Glutamatergic neuron (in vitro differentiated cells): Measurements from ENCODE around the gene ZRANB3. TPM values are rescaled to one million over a fixed set of nuclear protein-coding genes. Genes with fewer than 3 reads are reported as not detected.
"Not testable (repeated sequence)": the region's sequence is repeated elsewhere in the genome, so short reads cannot be mapped to it uniquely, and the experiment has no call there.

ENCODE experiments used
- DNase-seq: peaks from one replicate; pipeline ENCODE4 v3.0.0; 2022
- H3K27ac Mint-ChIP-seq: one replicate; pipeline ENCODE4 v1.8.0; 2020; ENCODE audit warnings: mild to moderate bottlenecking, mixed read lengths, inconsistent platforms; ENCODE audit not compliant: unreplicated experiment
- H3K27me3 Mint-ChIP-seq: one replicate; pipeline ENCODE4 v1.8.0; 2020; ENCODE audit warnings: mild to moderate bottlenecking, moderate library complexity, mixed read lengths, inconsistent platforms; ENCODE audit not compliant: unreplicated experiment
- H3K36me3 Mint-ChIP-seq: one replicate; pipeline ENCODE4 v1.8.0; 2020; ENCODE audit warnings: mild to moderate bottlenecking, mixed read lengths, inconsistent platforms; ENCODE audit not compliant: unreplicated experiment
- H3K4me1 Mint-ChIP-seq: one replicate; pipeline ENCODE4 v1.8.0; 2020; ENCODE audit warnings: mild to moderate bottlenecking, low read depth, mixed read lengths, inconsistent platforms; ENCODE audit not compliant: unreplicated experiment
- H3K4me3 Mint-ChIP-seq: one replicate; pipeline ENCODE4 v1.8.0; 2020; ENCODE audit warnings: mild to moderate bottlenecking, mixed read lengths, inconsistent platforms; ENCODE audit not compliant: unreplicated experiment
- H3K9me3 Mint-ChIP-seq: one replicate; pipeline ENCODE4 v1.8.0; 2020; ENCODE audit warnings: mild to moderate bottlenecking, moderate library complexity, mixed read lengths, inconsistent platforms; ENCODE audit not compliant: unreplicated experiment
- total RNA-seq: library from RNA; stranded (reverse); fragmentation: NEBNext Ultra II Directional; extraction: Animal tissue kit (Norgen Biotek cat#: 25700); gene quantifications from one replicate; pipeline ENCODE4 v1.2.1, GENCODE V29; 2021; ENCODE audit not compliant: unreplicated experiment
- TF ChIP-seq, protein P1 (sequence below): fragments of 200-600 bp; sonication (generic); IDR thresholded peaks from one replicate; pipeline ENCODE4 v1.5.0; 2021; ENCODE audit not compliant: partially characterized antibody, unreplicated experiment

ZRANB3 gene
- total RNA-seq, 1 donor from 2014 or later, result 10.7 TPM

DNA sequence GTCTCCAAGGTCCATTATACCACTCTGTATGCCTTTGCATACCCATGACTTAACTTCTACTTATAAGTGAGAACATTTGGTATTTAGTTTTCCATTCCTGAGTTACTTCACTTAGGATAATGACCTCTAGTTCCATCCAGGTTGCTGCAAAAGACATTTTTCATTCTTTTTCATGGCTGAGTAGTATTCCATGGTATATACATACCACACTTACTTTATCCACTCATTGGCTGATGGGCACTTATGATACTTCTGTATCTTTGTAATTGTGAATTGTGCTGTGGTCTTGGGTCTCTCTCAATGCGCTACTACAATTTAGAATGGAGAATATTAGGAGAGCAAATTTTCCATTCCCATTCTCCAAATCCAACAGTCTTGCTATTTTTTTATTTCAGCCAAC, 76.4 kb downstream of the ZRANB3 start:
- Mint-ChIP-seq H3K27me3 (no peaks in the 10 kb centered on the region), H3K4me1 (no peaks in the 10 kb centered on the region), H3K4me3 (no peak overlapping the region), H3K9me3 (peaks cover 5% of the 10 kb centered on the region), H3K36me3 (peaks cover 24% of the 10 kb centered on the region), H3K27ac (no peak overlapping the region)
- no peak for DNase-seq
- TF ChIP-seq, protein P1, sequence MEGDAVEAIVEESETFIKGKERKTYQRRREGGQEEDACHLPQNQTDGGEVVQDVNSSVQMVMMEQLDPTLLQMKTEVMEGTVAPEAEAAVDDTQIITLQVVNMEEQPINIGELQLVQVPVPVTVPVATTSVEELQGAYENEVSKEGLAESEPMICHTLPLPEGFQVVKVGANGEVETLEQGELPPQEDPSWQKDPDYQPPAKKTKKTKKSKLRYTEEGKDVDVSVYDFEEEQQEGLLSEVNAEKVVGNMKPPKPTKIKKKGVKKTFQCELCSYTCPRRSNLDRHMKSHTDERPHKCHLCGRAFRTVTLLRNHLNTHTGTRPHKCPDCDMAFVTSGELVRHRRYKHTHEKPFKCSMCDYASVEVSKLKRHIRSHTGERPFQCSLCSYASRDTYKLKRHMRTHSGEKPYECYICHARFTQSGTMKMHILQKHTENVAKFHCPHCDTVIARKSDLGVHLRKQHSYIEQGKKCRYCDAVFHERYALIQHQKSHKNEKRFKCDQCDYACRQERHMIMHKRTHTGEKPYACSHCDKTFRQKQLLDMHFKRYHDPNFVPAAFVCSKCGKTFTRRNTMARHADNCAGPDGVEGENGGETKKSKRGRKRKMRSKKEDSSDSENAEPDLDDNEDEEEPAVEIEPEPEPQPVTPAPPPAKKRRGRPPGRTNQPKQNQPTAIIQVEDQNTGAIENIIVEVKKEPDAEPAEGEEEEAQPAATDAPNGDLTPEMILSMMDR, result no peak

GRCh38 chr2:135453027-135453426, 78.0 kb downstream of the ZRANB3 start:
- peaks cover 24% of the 10 kb centered on the region for H3K36me3 Mint-ChIP-seq
- H3K27me3 Mint-ChIP-seq, H3K27ac Mint-ChIP-seq, H3K4me1 Mint-ChIP-seq, H3K4me3 Mint-ChIP-seq, H3K9me3 Mint-ChIP-seq: not testable (repeated sequence)
- peak; percentile 18 for DNase-seq

- H3K4me1 Mint-ChIP-seq, result no peaks in the 10 kb centered on the region
- TF ChIP-seq, protein P1, result no peak
- H3K27me3 Mint-ChIP-seq, result no peaks in the 10 kb centered on the region
- peaks cover 5% of the 10 kb centered on the region for H3K9me3 Mint-ChIP-seq
- H3K4me3 Mint-ChIP-seq, result no peak overlapping the region
- DNase-seq, result no peak
- no peak overlapping the region for H3K27ac Mint-ChIP-seq
- H3K36me3 Mint-ChIP-seq, result peaks cover 24% of the 10 kb centered on the region
Observed at GRCh38 chr2:135451966-135452365, 79.1 kb downstream of the ZRANB3 start.

DNA sequence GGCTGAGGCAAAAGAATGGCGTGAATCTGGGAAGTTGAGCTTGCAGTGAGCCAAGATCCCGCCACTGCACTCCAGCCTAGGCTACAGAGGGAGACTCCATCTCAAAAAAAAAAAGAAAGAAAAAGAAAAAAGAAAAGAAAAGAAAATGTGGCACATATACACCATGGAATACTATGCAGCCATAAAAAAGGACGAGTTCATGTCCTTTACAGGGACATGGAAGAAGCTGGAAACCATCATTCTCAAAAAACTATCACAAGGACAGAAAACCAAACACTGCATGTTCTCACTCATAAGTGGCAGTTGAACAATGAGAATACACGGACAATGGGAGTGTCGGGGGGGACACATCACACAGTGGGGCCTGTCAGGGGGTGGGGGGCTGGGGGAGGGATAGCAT, 88.0 kb downstream of the ZRANB3 start:
- H3K27ac Mint-ChIP-seq, H3K9me3 Mint-ChIP-seq, H3K27me3 Mint-ChIP-seq, H3K4me1 Mint-ChIP-seq, DNase-seq, H3K4me3 Mint-ChIP-seq, H3K36me3 Mint-ChIP-seq: not testable (repeated sequence)

DNA sequence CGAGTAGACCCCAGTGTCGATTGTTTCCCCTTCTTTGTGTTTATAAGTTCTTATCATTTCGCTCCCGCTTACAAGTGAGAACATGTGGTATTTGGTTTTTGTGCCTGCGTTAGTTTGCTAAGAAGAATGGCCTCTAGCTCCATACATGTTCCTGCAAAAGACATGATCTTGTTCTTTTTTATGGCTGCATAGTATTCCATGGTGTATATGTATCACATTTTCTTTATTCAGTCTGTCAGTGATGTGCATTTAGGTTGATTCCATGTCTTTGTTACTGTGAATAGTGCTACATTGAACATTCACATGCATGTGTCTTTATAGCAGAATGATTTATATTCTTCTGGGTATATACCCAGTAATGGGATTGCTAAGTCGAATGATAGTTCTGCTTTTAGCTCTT, 95.9 kb downstream of the ZRANB3 start:
- H3K9me3 Mint-ChIP-seq, result not testable (repeated sequence)

DNA sequence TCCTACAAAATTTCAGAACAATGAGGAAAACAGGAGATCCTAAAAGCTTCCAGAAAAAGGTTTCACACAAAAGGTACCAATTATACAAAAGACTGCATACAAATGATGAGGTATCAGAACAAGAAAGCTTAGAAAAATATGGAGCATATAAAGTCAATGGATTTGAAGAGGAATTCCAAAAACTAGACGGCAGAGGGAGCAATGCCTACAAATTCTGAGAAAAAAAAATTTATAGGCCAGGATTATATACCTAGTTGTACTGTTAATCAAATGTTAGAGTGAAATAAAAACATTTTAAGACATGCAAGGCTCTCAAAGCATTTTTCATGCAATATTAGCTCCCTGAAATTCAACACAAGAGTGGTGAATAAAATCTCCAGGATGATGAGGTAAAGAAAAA, 106.2 kb downstream of the ZRANB3 start:
- Mint-ChIP-seq H3K4me3 (no peak overlapping the region), H3K4me1 (no peaks in the 10 kb centered on the region), H3K27ac (no peak overlapping the region), H3K27me3 (peaks cover 2% of the 10 kb centered on the region), H3K9me3 (peaks cover 2% of the 10 kb centered on the region), H3K36me3 (peaks cover 5% of the 10 kb centered on the region)
- DNase-seq, result no peak
- TF ChIP-seq, protein P1, result no peak

More for the DNA sequence above, 95.9 kb downstream of the ZRANB3 start:
- H3K4me1 Mint-ChIP-seq, H3K36me3 Mint-ChIP-seq, H3K4me3 Mint-ChIP-seq, H3K27me3 Mint-ChIP-seq, DNase-seq, H3K27ac Mint-ChIP-seq: not testable (repeated sequence)

DNA sequence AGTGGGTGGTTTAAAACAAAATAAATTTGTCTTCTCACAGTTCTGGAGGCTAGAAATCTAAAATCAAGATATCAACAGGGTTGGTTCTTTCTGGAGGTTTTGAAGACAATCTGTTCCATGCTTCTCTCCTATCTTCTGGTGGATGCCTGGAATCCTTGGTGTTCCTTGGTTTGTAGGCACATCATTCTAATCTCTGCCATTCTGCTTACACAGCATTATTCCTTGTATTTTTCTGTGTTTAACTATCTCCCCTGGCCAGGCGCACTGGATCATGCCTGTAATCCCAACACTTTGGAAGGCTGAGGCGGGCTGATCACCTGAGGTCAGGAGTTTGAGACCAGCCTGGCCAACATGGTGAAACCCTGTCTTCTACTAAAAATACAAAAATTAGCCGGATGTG, 108.1 kb downstream of the ZRANB3 start:
- TF ChIP-seq, protein P1, result no peak
- H3K27me3 Mint-ChIP-seq, result peaks cover 2% of the 10 kb centered on the region
- H3K4me3 Mint-ChIP-seq, result no peak overlapping the region
- no peaks in the 10 kb centered on the region for H3K4me1 Mint-ChIP-seq
- DNase-seq, result no peak
- peaks cover 10% of the 10 kb centered on the region for H3K36me3 Mint-ChIP-seq
- H3K27ac Mint-ChIP-seq, result no peak overlapping the region
- H3K9me3 Mint-ChIP-seq, result peaks cover 2% of the 10 kb centered on the region
